Hepatocyte (in vitro differentiated cells): ENCODE results near the gene CFAP161. TPM values are rescaled to one million over a fixed set of nuclear protein-coding genes. Genes with fewer than 3 reads are reported as not detected.

ENCODE experiments used
- DNase-seq: peaks from one replicate; pipeline ENCODE4 v3.0.0-alpha.2; 2016; ENCODE audit warnings: low spot score
- H2AFZ ChIP-seq: fragments of 200-600 bp; sonication (generic); 2 replicates; pipeline ENCODE4 v1.6.0; 2016; ENCODE audit warnings: antibody characterized with exemption, mild to moderate bottlenecking
- H3K27ac ChIP-seq: fragments of 200-600 bp; sonication (generic); 2 replicates; pipeline ENCODE4 v1.5.1; 2016; ENCODE audit warnings: mild to moderate bottlenecking
- H3K27me3 ChIP-seq: fragments of 200-600 bp; sonication (generic); 2 replicates; pipeline ENCODE4 v1.6.1; 2016
- H3K36me3 ChIP-seq: fragments of 200-600 bp; sonication (generic); replicated peaks from 2 replicates; pipeline ENCODE4 v1.5.1; 2016; ENCODE audit warnings: low read depth; ENCODE audit not compliant: insufficient read depth
- H3K4me1 ChIP-seq: fragments of 200-600 bp; sonication (generic); 2 replicates; pipeline ENCODE4 v1.5.1; 2016; ENCODE audit warnings: mild to moderate bottlenecking, moderate library complexity; ENCODE audit not compliant: insufficient read depth
- H3K4me2 ChIP-seq: fragments of 200-600 bp; sonication (generic); 2 replicates; pipeline ENCODE4 v1.6.0; 2016
- H3K4me3 ChIP-seq: fragments of 200-600 bp; sonication (generic); 2 replicates; pipeline ENCODE4 v1.5.1; 2016; ENCODE audit warnings: mild to moderate bottlenecking
- H3K79me2 ChIP-seq: fragments of 200-600 bp; sonication (generic); 2 replicates; pipeline ENCODE4 v1.6.0; 2017; ENCODE audit warnings: mild to moderate bottlenecking
- H3K9me2 ChIP-seq: fragments of 200-600 bp; sonication (generic); replicated peaks from 2 replicates; pipeline ENCODE4 v1.6.0; 2017; ENCODE audit warnings: mild to moderate bottlenecking; ENCODE audit not compliant: insufficient read depth
- H3K9me3 ChIP-seq: fragments of 200-600 bp; sonication (generic); 2 replicates; pipeline ENCODE4 v1.5.1; 2016; ENCODE audit warnings: low read depth, mild to moderate bottlenecking
- H4K20me1 ChIP-seq: fragments of 200-600 bp; sonication (generic); 2 replicates; pipeline ENCODE4 v1.6.0; 2016; ENCODE audit warnings: mild to moderate bottlenecking; ENCODE audit not compliant: insufficient read depth, poor library complexity, severe bottlenecking
- EZH2 ChIP-seq: fragments of 200-600 bp; sonication (generic); IDR thresholded peaks from 2 replicates; pipeline ENCODE4 v1.6.1; 2016; ENCODE audit warnings: antibody characterized with exemption, mild to moderate bottlenecking, borderline replicate concordance
- EZH2phosphoT487 ChIP-seq: fragments of 200-600 bp; sonication (generic); IDR thresholded peaks from one replicate; pipeline ENCODE4 v1.6.1; 2018; ENCODE audit warnings: antibody characterized with exemption, mild to moderate bottlenecking, low read depth, moderate library complexity; ENCODE audit not compliant: unreplicated experiment, severe bottlenecking
- WGBS: methylation state at CpG from one replicate; pipeline ENCODE4 v1.1.6; 2016; ENCODE audit warnings: low lambda C conversion rate; ENCODE audit errors: missing lambda C conversion rate; 5-methylcytosine and 5-hydroxymethylcytosine counted together
- polyA plus RNA-seq: library from polyadenylated mRNA; unstranded; fragments of >200 nt; fragmentation: Nextera tagmentation; extraction: Ambion mirVana; gene quantifications from 2 replicates; pipeline ENCODE4 v1.2.1, GENCODE V29; 2016
- total RNA-seq: library from RNA; depleted of rRNA; stranded (reverse); fragments of >200 nt; gene quantifications from 2 replicates; pipeline ENCODE4 v1.2.3, GENCODE V29; 2014
- TF ChIP-seq, protein P1 (sequence below): fragments of 200-600 bp; sonication (generic); IDR thresholded peaks from 2 replicates; pipeline ENCODE4 v1.5.1; 2016; ENCODE audit warnings: antibody characterized with exemption, mild to moderate bottlenecking; ENCODE audit not compliant: poor library complexity

CFAP161 gene
- total and polyA plus RNA-seq, 2 experiments from 2014 or later: 0.81 TPM; not detected in 1

DNA sequence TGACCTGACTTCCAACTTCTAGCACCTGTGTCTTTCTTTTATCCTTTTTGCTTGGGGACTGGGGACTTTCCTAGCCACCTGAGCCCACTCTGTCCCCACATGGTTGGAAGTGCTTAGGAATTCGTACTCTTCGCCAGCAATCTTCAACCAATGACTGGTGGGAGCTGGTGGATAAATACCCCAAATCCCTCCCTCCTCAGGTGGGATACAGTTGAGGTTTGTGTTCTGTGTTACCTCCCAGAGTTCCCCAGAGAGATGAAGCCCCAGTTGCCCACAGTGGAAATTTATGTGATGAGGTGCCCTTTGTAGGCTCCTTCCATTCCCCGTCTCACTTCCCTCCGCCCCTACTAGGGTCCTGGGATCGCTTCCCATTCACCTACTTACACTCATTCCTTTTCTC, 40.1 kb upstream of the CFAP161 start:
- no peak for TF ChIP-seq EZH2
- TF ChIP-seq, protein P1, sequence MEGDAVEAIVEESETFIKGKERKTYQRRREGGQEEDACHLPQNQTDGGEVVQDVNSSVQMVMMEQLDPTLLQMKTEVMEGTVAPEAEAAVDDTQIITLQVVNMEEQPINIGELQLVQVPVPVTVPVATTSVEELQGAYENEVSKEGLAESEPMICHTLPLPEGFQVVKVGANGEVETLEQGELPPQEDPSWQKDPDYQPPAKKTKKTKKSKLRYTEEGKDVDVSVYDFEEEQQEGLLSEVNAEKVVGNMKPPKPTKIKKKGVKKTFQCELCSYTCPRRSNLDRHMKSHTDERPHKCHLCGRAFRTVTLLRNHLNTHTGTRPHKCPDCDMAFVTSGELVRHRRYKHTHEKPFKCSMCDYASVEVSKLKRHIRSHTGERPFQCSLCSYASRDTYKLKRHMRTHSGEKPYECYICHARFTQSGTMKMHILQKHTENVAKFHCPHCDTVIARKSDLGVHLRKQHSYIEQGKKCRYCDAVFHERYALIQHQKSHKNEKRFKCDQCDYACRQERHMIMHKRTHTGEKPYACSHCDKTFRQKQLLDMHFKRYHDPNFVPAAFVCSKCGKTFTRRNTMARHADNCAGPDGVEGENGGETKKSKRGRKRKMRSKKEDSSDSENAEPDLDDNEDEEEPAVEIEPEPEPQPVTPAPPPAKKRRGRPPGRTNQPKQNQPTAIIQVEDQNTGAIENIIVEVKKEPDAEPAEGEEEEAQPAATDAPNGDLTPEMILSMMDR: no peak
- TF ChIP-seq EZH2phosphoT487: no peak
- H3K36me3 ChIP-seq: no peaks in the 10 kb centered on the region
- no peaks in the 10 kb centered on the region for H3K79me2 ChIP-seq
- no peaks in the 10 kb centered on the region for H3K9me3 ChIP-seq
- DNase-seq: no peak
- H3K27me3 ChIP-seq: peaks cover 4% of the 10 kb centered on the region
- H3K4me1 ChIP-seq: no peaks in the 10 kb centered on the region
- no peak overlapping the region for H3K4me2 ChIP-seq
- H4K20me1 ChIP-seq: no peaks in the 10 kb centered on the region
- WGBS: 98% methylated on average over 5 of the region's 5 CpGs
- H3K27ac ChIP-seq: no peak overlapping the region
- no peaks in the 10 kb centered on the region for H3K9me2 ChIP-seq
- no peak overlapping the region for H3K4me3 ChIP-seq
- no peak overlapping the region for H2AFZ ChIP-seq

- no peak for TF ChIP-seq EZH2
- no peak for TF ChIP-seq EZH2phosphoT487
- TF ChIP-seq, protein P1: no peak
- Histone ChIP-seq H3K4me1 (no peaks in the 10 kb centered on the region), H3K9me3 (no peaks in the 10 kb centered on the region), H3K4me2 (no peak overlapping the region), H3K79me2 (no peaks in the 10 kb centered on the region), H3K27ac (no peak overlapping the region), H4K20me1 (no peaks in the 10 kb centered on the region), H3K9me2 (no peaks in the 10 kb centered on the region), H3K4me3 (no peak overlapping the region), H3K36me3 (no peaks in the 10 kb centered on the region), H2AFZ (no peak overlapping the region), H3K27me3 (peaks cover 16% of the 10 kb centered on the region)
- 90% methylated on average over 12 of the region's 12 CpGs for WGBS
- DNase-seq: no peak
Observed at GRCh38 chr15:81095690-81096365, 38.2 kb upstream of the CFAP161 start.

DNA sequence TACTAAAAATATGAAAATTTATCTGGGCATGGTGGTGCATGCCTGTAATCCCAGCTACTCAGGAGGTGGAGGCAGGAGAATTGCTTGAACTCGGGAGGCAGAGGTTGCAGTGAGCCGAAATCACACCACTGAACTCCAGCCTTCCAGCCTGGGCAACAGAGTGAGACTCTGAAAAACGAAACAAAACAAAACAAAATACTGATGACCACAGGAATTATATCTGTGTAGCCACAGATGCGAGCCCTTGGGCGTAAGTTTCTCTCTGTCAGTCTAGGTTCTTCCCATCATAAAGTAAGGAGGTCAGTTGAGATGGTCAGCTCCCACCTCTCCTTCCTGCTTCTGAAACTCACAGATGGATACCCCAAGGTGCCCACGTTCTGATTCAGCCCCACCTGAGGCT, 37.7 kb upstream of the CFAP161 start:
- Histone ChIP-seq H4K20me1 (no peaks in the 10 kb centered on the region), H3K27ac (no peak overlapping the region), H3K9me2 (no peaks in the 10 kb centered on the region), H3K9me3 (no peaks in the 10 kb centered on the region), H3K27me3 (peaks cover 16% of the 10 kb centered on the region), H3K79me2 (no peaks in the 10 kb centered on the region), H2AFZ (no peak overlapping the region), H3K36me3 (no peaks in the 10 kb centered on the region), H3K4me2 (no peak overlapping the region), H3K4me3 (no peak overlapping the region), H3K4me1 (no peaks in the 10 kb centered on the region)
- WGBS: 81% methylated on average over 6 of the region's 6 CpGs
- DNase-seq: no peak
- TF ChIP-seq, protein P1: no peak
- TF ChIP-seq EZH2phosphoT487 (no peak), EZH2 (no peak)
